OCI-LY1 (cell line): Measurements from ENCODE around the gene IRF1.

Source experiments
- H2AFZ ChIP-seq: fragments of 200-600 bp; sonication (generic), shearing (Covaris generic); 2 replicates; pipeline ENCODE4 v1.6.0; 2014; ENCODE audit warnings: antibody characterized with exemption, mild to moderate bottlenecking, low read length
- H3F3A ChIP-seq: fragments of 200-600 bp; sonication (generic), shearing (Covaris generic); 2 replicates; pipeline ENCODE4 v1.6.0; 2014; ENCODE audit warnings: mild to moderate bottlenecking, antibody characterized with exemption, low read length, moderate library complexity; ENCODE audit not compliant: insufficient read depth
- H3K27ac ChIP-seq: fragments of 200-600 bp; sonication (generic); 2 replicates; pipeline ENCODE4 v1.5.1; 2014; ENCODE audit warnings: low read length, mixed run types, mild to moderate bottlenecking, low read depth; ENCODE audit not compliant: poor library complexity, severe bottlenecking
- H3K27me3 ChIP-seq: fragments of 200-600 bp; sonication (generic); 2 replicates; pipeline ENCODE4 v1.6.0; 2014; ENCODE audit warnings: antibody characterized with exemption, mild to moderate bottlenecking, low read length, moderate library complexity; ENCODE audit not compliant: insufficient read depth
- H3K36me3 ChIP-seq: fragments of 200-600 bp; sonication (generic); 2 replicates; pipeline ENCODE4 v1.6.1; 2014; ENCODE audit warnings: mild to moderate bottlenecking, antibody characterized with exemption, low read length, moderate library complexity, mixed read lengths; ENCODE audit not compliant: insufficient read depth
- H3K4me1 ChIP-seq: fragments of 200-600 bp; sonication (generic); 2 replicates; pipeline ENCODE4 v1.5.1; 2014; ENCODE audit warnings: mild to moderate bottlenecking, low read length, moderate library complexity; ENCODE audit not compliant: insufficient read depth, severe bottlenecking
- H3K4me2 ChIP-seq: fragments of 200-600 bp; sonication (generic), shearing (Covaris generic); 2 replicates; pipeline ENCODE4 v1.6.1; 2014; ENCODE audit warnings: low read length
- H3K4me3 ChIP-seq: fragments of 200-600 bp; sonication (generic); 2 replicates; pipeline ENCODE4 v1.5.1; 2014; ENCODE audit warnings: low read length, low read depth, mild to moderate bottlenecking, mixed read lengths; ENCODE audit not compliant: poor library complexity, severe bottlenecking
- H3K79me2 ChIP-seq: fragments of 200-600 bp; shearing (Covaris generic); 2 replicates; pipeline ENCODE4 v1.6.1; 2016; ENCODE audit warnings: mixed run types, low read length, mixed read lengths; ENCODE audit not compliant: insufficient read depth
- H3K9ac ChIP-seq: fragments of 200-600 bp; sonication (generic), shearing (Covaris generic); 2 replicates; pipeline ENCODE4 v1.6.1; 2014; ENCODE audit warnings: mild to moderate bottlenecking, low read length, mixed read lengths
- H3K9me2 ChIP-seq: fragments of 200-600 bp; sonication (generic), shearing (Covaris generic); 2 replicates; pipeline ENCODE4 v1.6.1; 2014; ENCODE audit warnings: low read depth, mild to moderate bottlenecking, low read length, mixed read lengths
- H3K9me3 ChIP-seq: fragments of 200-600 bp; shearing (Covaris generic); 2 replicates; pipeline ENCODE4 v1.6.1; 2014; ENCODE audit warnings: low read length, mixed read lengths
- H4K20me1 ChIP-seq: fragments of 200-600 bp; sonication (generic), shearing (Covaris generic); 2 replicates; pipeline ENCODE4 v1.6.0; 2016; ENCODE audit warnings: mild to moderate bottlenecking, low read length; ENCODE audit not compliant: insufficient read depth
- EZH2 ChIP-seq: fragments of 200-600 bp; sonication (generic), shearing (Covaris generic); IDR thresholded peaks from 2 replicates; pipeline ENCODE4 v1.8.0; 2017; ENCODE audit warnings: borderline replicate concordance, mixed run types, mild to moderate bottlenecking, antibody characterized with exemption, low read length, moderate library complexity, mixed read lengths
- TF ChIP-seq, protein P1 (sequence below): fragments of 200-600 bp; sonication (generic), shearing (Covaris generic); IDR thresholded peaks from 2 replicates; pipeline ENCODE4 v1.5.1; 2017; ENCODE audit warnings: mild to moderate bottlenecking, antibody characterized with exemption, low read length, moderate library complexity, mixed read lengths

Gene IRF1

DNA sequence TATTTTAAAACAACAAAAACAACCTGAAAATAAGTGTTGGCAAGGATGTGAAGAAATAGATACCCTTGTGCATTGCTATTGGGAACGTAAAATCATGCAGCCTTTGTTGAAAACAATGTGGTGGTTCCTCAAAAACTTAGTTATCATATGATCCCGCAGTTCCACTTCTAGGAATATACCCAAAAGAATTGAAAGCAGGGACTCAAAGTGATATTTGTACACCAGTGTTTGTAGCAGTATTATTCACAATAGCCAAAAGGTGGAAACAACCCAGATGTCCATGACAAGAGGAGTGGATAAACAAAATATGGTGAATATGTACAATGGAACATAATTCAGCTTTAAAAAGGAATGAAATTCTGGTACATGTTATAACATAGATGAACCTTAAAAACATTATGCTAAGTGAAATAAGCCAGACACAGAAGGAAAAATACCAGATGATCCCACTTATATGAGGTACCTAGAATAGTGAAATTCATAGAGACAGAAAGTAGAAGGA is 29.0 kb downstream of the IRF1 start:
- no peaks in the 10 kb centered on the region for H3K79me2 ChIP-seq
- H3K36me3 ChIP-seq, result no peaks in the 10 kb centered on the region
- no peak overlapping the region for H3K4me3 ChIP-seq
- H3K27me3 ChIP-seq, result no peaks in the 10 kb centered on the region; the same call in 1 of the 2 replicates
- H3K9me2 ChIP-seq, result no peaks in the 10 kb centered on the region
- no peak overlapping the region for H2AFZ ChIP-seq
- peaks cover 49% of the 10 kb centered on the region for H3K4me1 ChIP-seq
- TF ChIP-seq, protein P1, sequence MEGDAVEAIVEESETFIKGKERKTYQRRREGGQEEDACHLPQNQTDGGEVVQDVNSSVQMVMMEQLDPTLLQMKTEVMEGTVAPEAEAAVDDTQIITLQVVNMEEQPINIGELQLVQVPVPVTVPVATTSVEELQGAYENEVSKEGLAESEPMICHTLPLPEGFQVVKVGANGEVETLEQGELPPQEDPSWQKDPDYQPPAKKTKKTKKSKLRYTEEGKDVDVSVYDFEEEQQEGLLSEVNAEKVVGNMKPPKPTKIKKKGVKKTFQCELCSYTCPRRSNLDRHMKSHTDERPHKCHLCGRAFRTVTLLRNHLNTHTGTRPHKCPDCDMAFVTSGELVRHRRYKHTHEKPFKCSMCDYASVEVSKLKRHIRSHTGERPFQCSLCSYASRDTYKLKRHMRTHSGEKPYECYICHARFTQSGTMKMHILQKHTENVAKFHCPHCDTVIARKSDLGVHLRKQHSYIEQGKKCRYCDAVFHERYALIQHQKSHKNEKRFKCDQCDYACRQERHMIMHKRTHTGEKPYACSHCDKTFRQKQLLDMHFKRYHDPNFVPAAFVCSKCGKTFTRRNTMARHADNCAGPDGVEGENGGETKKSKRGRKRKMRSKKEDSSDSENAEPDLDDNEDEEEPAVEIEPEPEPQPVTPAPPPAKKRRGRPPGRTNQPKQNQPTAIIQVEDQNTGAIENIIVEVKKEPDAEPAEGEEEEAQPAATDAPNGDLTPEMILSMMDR, result no peak
- TF ChIP-seq EZH2, result no peak
- no peak overlapping the region for H3K4me2 ChIP-seq
- H3K9ac ChIP-seq, result no peak overlapping the region
- no peaks in the 10 kb centered on the region for H3K9me3 ChIP-seq
- no peak overlapping the region for H3K27ac ChIP-seq
- H4K20me1 ChIP-seq, result no peaks in the 10 kb centered on the region
- no peaks in the 10 kb centered on the region for H3F3A ChIP-seq

DNA sequence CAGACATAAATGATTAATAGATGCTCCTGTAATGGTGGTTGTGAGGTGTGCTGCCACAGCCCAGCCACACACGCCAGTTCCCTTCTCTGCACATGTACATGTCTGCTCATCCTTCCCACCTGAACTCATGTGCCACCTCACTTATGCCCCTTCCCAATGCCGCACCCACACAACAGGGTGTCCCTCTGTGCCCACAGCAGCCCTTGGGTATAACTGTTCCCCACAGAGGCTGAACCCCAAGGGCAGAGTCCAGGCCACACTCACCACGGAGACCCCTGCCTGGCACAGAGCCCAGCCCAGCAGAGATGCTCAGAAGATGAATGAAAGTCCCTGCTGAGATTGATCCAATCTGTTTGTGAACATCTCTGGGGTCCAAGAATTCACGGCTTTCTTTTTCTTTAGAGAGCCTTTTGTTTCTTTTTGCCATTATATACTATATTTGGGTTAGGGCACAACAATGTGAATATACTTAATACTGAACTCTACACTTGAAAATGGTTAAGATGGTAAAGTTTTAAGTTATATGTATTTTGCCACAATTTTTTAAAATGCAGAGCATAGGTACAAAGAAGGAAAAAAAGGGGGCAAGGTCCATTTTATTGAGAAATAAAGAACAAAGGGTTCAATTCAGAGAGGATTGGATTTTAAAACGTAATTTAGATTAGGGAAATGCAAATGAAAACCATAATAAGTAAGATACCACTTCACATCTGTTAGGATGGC is 29.6 kb downstream of the IRF1 start:
- Histone ChIP-seq H4K20me1 (no peaks in the 10 kb centered on the region), H3K4me1 (peaks cover 49% of the 10 kb centered on the region), H3K36me3 (no peaks in the 10 kb centered on the region), H3K4me2 (no peak overlapping the region), H3F3A (no peaks in the 10 kb centered on the region), H3K9ac (no peak overlapping the region), H3K9me3 (no peaks in the 10 kb centered on the region), H2AFZ (no peak overlapping the region), H3K79me2 (no peaks in the 10 kb centered on the region), H3K4me3 (no peak overlapping the region), H3K27me3 (no peaks in the 10 kb centered on the region; the same call in 1 of the 2 replicates), H3K27ac (no peak overlapping the region), H3K9me2 (no peaks in the 10 kb centered on the region)
- no peak for TF ChIP-seq EZH2
- TF ChIP-seq, protein P1, result no peak

DNA sequence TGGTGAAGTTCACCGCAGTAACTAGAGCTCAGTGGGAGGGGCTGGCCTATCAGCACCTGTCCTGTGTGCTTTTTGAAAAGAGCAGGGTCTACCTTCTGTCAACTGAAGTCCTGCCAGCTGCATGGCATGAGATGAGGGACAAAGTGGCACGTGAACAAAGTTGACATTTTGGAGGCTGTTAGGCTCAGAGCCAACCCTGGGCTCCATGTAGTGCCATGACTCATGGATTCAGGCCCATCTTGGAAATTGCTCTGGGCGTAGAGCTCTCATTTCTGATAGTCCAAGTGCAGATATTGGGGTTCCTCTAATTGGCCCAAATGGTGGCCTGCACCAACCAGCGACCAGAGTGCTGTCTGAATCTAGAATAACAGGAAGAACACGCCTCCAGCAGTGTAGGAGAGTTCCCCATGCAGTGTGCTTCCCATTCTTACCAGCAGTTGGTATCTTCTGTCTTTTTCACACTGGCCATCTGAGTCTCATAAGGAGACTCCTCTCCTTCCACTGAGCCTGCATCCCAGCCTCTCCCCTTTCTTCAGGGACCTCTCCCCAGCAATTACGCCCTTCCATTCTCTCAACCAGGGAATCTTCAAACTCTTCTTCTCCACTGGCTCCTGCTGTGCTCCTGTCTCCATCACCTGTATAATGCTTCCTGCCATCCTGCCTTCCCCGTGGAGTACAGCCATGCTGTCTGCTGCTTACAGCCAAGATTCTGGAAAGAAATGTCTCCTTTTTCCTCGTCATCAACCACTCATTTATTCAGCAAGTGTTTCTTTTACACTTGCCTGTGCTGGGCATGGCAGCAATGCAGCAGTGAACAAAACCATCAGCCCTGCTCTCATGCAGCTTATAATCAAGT is 30.4 kb downstream of the IRF1 start:
- H3K36me3 ChIP-seq, result no peaks in the 10 kb centered on the region
- H3K9me2 ChIP-seq, result no peaks in the 10 kb centered on the region
- H3K9ac ChIP-seq, result no peak overlapping the region
- no peaks in the 10 kb centered on the region for H3K79me2 ChIP-seq
- H3K4me1 ChIP-seq, result peaks cover 48% of the 10 kb centered on the region
- H4K20me1 ChIP-seq, result no peaks in the 10 kb centered on the region
- H3K4me3 ChIP-seq, result no peak overlapping the region
- no peaks in the 10 kb centered on the region; the same call in 1 of the 2 replicates for H3K27me3 ChIP-seq
- H3F3A ChIP-seq, result no peaks in the 10 kb centered on the region
- H2AFZ ChIP-seq, result no peak overlapping the region
- H3K27ac ChIP-seq, result no peak overlapping the region
- no peak for TF ChIP-seq EZH2
- TF ChIP-seq, protein P1, result 0 out of 2 replicates have a peak, but pooled peaks have one; percentile 8
- no peak overlapping the region for H3K4me2 ChIP-seq
- no peaks in the 10 kb centered on the region for H3K9me3 ChIP-seq
